Head of caudate nucleus (tissue), 42 donors: ENCODE results near the gene RAPGEF6.
"Not testable (repeated sequence)": the region's sequence is repeated elsewhere in the genome, so short reads cannot be mapped to it uniquely, and the experiment has no call there.

ENCODE experiments used
- DNase-seq, 42 donors: peaks; one replicate each; pipeline versions ENCODE4 v3.0.0 to v3.0.0-alpha.2; 2020 to 2021; ENCODE audit warnings: mixed read lengths in 7 of 42
- intact Hi-C: fragments of 100-400 bp; cut with DNase I; formaldehyde crosslinking; loops from one replicate; pipeline ENCODE4 v1.15.0; 2022

RAPGEF6 gene

GRCh38 chr5:131386124-131386523, 248.9 kb downstream of the RAPGEF6 start:
- no peak for DNase-seq

DNA sequence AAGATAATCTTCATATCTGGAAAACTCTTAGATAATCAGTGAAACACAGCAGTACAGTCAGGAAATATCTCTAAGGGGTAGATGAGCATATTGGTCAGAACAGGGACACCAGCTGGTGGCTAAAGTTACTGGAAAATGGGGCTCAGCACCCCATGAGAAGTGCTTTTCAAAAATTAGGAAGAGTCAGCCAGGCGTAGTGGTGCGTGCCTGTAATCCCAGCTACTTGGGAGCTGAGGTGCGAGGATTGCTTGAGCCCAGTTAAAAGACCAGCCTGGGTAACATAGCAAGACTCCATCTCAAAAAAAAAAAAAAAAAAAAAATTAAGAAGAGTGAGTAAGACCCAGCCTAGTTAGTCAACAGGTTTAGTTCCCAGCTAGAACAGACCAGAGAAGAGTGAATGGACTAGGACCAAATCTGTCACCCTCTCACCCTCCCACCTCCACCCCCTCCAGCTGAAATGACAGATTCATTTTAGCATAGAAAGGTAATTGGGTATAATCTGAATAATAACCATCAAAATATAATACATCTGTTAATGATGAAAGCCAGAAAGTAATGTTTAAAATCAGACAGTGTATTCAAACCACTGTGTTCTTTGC, 250.3 kb downstream of the RAPGEF6 start:
- intact Hi-C loops: no loop called here
- DNase-seq: no peak

More at GRCh38 chr5:131386124-131386523, 248.9 kb downstream of the RAPGEF6 start:
- intact Hi-C loops: no loop called here

- intact Hi-C loops: no loop called here
Observed at GRCh38 chr5:131384173-131384572, 250.9 kb downstream of the RAPGEF6 start.

DNA sequence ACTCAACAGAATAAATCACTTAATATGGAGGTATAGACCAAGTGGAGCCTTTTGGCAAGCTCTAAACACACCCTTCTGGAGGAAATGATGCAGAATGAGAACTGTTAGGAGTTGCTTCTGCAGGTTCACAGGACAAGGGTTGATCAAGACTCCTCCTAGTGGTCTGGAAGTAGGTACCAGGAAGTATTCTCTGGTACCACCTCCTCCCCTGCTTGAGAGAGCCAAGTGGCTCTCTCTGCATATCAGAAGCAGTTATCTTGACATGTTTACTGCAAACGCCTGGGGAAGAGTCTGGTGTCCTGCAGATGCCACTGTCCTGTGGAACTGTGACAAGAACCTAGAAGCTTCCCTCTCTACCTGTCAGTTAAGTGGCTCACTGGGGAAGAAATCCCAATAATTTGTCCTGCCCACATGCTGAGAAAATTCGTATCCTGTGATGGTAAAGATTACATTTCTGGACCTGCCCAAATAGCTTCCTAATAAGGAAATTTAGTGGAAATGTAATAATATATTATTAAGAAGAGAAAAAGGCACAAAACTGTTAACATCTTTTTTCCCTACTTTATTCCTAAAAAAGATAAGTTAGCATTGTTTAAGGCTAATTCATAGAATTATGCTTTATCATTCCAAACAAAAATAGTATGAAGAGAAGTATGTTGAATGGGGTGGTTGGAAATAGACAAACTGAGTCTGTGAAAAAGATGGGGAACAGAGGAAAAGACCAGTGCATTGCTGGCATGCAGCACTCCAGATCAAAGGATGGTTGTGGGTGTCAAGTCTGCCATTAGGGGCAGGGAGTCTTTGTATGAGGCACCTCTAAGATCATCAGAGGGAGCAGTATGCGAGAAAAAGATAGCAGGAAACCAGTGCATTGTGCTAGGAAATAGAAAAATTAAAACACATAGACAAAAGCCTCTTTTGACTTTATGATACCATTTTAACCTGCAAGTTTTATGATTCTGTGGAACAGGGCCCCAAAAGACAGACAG, 252.3 kb downstream of the RAPGEF6 start:
- peak in 7 of 42 donors; percentile 18 to 53 (median 25) for DNase-seq
- intact Hi-C loops: no loop called here

More at GRCh38 chr5:131384173-131384572, 250.9 kb downstream of the RAPGEF6 start:
- no peak for DNase-seq

- DNase-seq: no peak
- intact Hi-C loops: no loop called here
Observed at GRCh38 chr5:131381777-131382176, 253.3 kb downstream of the RAPGEF6 start.

- intact Hi-C loops: no loop called here
- DNase-seq: no peak
Observed at GRCh38 chr5:131381021-131381420, 254.0 kb downstream of the RAPGEF6 start.

DNA sequence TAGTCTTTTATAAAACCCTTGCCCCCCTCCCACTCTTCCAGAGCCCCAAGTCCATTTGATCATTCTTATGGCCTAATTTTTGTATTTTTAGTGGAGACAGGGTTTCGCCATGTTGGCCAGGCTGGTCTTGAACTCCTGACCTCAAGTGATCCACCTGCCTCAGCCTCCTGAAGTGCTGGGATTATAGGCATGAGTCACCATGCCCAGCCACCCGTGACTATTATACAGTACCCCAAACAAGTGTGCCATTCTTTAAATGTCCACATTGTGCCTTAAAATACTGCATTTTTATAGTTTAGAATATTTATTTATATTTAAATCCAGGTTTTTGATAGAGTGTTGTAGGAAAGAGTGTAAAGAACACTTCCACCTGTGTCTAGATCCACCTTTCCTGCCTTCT, 254.8 kb downstream of the RAPGEF6 start:
- DNase-seq, intact Hi-C loops: not testable (repeated sequence)

GRCh38 chr5:131379723-131380122, 255.3 kb downstream of the RAPGEF6 start:
- DNase-seq: no peak
- intact Hi-C loops: no loop called here

GRCh38 chr5:131378721-131379541, 256.1 kb downstream of the RAPGEF6 start:
- no peak for DNase-seq
- intact Hi-C loops: no loop called here

DNA sequence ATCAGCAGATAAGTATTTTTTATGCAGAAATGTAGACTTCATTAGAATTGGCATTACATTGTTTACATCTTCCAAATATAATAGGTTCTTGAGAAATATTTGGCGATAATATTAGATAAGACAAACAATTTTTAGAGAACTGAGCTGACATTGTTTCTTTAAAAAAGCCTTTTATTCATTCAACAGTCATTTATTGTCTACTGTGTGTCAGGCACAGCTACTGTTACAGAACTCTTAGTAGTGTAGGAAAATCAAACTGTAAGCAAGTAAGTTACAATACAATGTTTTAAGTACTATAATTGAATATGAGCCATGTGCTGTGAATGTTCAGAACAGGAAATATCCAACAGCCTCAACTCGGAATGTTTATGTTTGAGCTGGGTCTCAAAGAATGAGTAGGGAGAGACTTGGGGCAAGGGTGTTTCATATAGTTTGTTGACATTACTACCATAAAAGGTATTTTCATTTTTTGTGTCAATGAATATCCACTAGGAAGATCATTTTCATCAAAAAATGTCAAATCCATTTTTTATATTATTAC, 257.2 kb downstream of the RAPGEF6 start:
- intact Hi-C loops: no loop called here
- DNase-seq: no peak

DNA sequence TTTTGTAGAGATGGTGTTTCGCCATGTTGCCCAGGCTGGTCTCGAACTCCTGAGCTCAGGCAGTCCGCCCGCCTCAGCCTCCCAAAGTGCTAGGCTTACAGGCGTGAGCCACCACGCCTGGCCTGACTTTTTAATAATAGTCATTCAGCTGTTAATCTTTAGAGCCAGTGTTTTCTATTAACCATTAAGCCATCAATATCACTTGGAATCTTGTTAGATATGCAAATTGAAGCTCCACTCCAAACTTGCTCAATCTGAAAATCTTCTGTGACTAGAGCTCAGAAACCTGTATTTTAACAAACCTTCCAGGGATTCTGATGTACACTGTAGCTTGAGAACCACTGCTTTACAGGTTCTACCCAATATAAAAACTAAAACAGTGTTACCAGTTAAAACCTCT, 257.7 kb downstream of the RAPGEF6 start:
- intact Hi-C loops: no loop called here
- no peak for DNase-seq

DNA sequence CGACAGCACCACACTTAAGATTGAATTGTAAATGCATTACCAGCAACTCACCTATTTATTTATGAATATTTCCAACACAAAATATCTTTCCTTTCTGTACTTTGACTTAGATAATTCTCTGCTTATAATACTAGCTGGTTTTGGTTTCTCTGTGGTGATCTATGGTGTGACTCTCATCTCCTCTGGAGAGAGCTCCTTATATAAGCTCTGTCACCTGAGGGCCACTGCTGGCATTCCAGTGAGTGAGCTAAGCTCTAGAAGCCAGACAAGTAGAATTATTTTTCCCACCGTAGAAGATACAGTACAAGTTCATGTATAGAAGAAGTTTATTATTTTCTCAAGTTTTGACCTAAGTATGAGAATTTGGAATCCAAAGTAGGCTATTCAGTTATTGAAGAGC, 259.7 kb downstream of the RAPGEF6 start:
- intact Hi-C loops: no loop called here
- no peak for DNase-seq
